SK-N-MC (cell line): ENCODE results near the gene DNAJC5.

Experiments
- EZH2 ChIP-seq: fragments of 200-600 bp; sonication (generic); IDR thresholded peaks from one replicate; pipeline ENCODE4 v1.6.1; 2017; ENCODE audit warnings: antibody characterized with exemption
- POLR2AphosphoS5 ChIP-seq: IDR thresholded peaks from 2 replicates; pipeline ENCODE4 v1.6.1; 2012; ENCODE audit warnings: mild to moderate bottlenecking, low read depth, low read length, borderline replicate concordance

DNA sequence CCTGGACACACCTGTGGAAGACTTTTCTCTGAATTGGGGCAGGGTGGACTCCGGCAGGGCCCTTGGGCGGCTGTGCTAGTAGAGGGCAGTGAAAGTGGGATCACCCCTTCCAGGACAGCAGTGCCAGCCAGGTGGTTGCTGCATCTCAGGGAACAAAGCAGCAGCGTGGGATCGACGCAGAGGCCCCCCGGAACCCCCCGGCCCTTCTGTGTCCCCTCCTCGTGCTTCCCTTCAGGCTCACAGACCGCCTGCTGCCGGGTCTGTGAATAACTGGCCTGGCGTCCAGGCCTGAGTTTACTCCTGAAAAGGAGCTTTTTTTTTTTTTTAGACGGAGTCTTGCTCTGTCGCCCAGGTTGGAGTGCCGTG is 8.9 kb upstream of the DNAJC5 start:
- no peak for TF ChIP-seq POLR2AphosphoS5
- TF ChIP-seq EZH2: no peak
